HG02885 (cell line): ENCODE data around the gene GRIK3.

Experiments
- ATAC-seq: cut with Tn5 transposase; IDR thresholded peaks from one replicate; pipeline ENCODE4 v1.9.1; 2021; ENCODE audit warnings: mild to moderate bottlenecking; ENCODE audit not compliant: unreplicated experiment, poor library complexity

GRIK3 gene

DNA sequence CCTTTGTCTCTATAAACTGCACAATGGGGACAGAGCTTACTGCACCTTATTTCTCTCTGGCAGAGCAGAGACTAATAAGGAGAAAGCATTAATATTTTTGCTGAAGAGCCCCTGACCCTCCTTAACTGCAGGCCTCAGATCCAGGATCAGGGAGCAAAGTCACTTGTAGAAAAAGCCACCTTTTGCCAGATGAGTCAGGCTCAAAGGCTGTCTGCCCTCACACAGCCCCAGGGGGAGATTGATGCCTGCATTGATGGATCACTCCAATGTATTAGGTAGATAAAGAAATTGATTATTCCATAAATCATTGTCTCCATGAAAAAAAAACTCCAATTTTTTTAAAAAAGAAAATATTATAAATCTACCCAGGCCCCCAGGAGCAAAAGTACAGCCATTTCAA is 15.8 kb downstream of the GRIK3 start:
- no peak for ATAC-seq

DNA sequence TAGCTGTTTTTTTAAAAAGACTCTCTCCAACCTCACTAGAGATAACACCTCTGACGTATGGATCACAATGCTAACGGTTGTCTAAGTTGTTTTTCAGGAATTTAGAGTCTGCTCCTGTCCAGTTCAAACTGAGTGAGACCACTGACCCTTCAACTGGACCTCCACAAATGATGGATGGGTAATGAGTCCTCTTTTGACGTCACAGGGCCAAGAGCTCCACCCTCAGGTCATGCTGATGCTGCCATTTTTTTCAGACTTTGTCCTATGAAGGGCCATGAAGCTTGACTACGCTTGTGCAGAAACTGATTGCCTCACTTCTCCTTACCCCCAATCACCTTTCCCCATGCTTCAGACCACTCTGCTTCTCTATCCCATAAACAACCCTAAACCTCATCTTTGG is 16.6 kb downstream of the GRIK3 start:
- ATAC-seq = no peak

DNA sequence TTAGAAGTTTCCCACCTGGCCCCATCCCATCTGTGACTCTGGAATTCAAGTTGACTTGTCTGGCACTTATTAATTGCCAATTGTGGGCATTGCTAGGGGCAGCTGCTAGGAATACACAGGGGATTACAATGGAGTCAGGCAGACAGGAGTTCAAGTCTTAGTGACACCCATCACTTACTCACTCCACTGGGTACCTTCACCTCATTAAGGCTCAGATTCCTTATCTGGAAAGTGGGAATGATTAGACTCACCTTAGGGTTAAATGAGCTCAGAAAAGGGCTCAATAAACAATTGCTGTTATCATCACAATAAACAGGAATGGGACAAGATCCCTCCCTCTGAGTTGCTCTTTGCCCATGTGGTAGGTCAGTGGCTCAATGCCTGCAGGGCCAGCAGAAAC is 18.2 kb downstream of the GRIK3 start:
- ATAC-seq = no peak

- no peak for ATAC-seq
Observed at GRCh38 chr1:37015713-37016112, 18.6 kb downstream of the GRIK3 start.

- no peak for ATAC-seq
Observed at GRCh38 chr1:37012226-37012625, 22.1 kb downstream of the GRIK3 start.

- ATAC-seq = no peak
Observed at GRCh38 chr1:37010011-37010410, 24.3 kb downstream of the GRIK3 start.

- ATAC-seq = no peak
Observed at GRCh38 chr1:37009521-37009920, 24.8 kb downstream of the GRIK3 start.

DNA sequence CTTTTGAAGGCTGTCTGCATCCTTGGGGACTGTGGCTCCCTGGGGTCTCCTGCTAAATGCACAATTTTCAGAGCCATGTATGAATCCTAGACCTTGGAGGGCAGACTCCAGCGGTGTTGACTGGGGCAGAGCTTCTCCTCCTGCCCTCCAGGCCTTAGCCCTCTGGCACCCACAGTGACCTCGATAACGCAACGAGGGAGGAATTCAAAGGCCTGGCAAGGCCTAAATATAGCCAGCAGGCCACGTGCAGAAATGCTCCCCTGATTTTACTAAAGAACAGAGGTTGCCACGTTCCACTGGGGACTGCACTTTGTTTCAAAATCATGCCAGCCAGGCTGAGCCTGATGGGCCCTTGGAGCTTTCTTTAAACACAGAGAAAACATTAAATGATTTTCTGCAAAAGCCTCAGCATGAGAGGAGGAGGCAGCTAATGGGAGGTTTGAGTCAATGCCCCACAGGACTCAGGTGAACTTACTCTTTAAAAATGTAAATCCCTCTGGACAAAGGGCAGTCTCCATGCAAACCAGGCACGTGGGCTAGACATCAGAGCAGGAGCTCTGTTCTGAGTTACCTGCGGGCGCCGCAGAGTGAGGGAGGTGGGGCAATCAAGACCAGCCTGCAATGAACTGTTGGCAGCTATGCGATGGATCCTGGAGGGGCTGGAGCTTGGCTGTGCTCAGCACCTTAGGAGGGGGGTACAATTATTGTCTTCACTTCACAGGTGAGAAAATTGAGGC is 28.0 kb downstream of the GRIK3 start:
- ATAC-seq = no peak

DNA sequence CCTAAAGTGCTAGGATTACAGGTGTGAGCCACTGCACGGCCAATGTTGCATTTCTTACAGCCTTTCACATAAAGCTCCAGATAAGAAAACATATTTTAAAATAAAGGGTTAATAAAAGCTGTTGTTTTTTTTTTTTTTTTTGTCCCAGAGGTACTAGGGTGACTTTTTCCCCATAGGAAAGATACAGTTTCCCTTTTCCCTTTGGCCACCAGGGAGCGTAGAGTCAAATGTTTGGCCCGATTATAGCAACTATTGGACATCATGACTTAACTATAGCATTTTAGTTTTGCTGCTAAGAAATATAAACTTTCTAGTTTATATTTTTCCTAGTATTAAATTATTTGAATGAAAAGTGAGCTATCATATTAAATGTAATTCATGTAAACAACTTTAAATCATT is 31.4 kb downstream of the GRIK3 start:
- no peak for ATAC-seq

DNA sequence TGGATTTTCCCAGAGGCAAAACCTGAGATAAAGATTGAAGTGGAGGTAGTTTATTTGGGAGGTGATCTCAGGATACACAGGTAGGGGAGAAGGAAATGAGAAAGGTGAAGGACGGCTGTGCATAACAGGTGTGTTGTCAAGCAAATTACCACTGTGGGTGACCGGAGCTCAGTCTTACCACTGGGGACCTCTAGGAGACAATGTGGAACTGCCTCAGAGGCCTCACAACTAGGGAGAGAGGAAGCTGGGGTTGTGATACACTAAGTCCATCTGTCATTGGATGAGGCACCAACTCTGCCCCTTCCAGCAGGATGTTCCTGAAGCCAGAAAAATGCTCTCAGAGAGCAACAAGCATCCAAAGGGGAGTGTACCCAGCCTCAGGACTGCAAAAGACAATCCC is 32.6 kb downstream of the GRIK3 start:
- no peak for ATAC-seq

- ATAC-seq = no peak
Observed at GRCh38 chr1:36996106-36996505, 38.2 kb downstream of the GRIK3 start.

DNA sequence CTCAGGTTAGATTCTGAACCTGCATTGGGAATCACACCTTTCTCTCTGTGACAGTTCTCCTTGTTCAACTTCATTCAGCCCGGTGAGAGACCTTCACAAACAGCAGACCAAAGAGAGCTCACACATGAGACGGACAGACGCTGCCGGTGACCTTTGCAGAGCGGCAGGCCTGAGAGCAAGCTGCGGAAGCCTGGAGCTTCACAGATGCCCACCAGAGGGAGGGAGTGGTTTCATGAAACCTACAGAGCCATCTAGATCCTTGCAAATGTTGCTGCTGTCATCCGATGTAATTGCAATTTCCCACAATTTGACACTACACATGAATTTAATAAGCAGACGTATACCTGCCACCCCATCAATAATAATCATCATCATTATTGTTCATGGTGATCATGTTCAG is 39.4 kb downstream of the GRIK3 start:
- no peak for ATAC-seq

DNA sequence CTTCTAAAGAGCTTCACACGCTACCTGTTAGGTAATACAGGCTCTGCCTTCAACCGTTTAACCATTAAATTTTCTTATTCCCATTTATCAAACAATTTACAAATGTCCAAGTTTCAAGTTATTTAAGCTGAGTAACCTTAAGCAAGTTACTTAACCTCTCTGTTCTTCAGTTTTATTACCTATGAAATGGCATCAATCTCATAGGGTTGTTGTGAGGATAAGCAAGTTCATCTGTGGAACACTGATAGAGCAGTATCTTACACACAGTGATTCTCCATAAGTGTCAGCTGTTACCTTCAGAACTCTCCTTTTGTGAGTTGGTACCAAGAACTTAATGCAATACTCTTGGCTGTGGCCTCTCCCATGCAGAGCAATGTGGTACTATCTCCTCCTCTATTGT is 40.0 kb downstream of the GRIK3 start:
- no peak for ATAC-seq

- ATAC-seq = no peak
Observed at GRCh38 chr1:36992139-36992943, 42.0 kb downstream of the GRIK3 start.

DNA sequence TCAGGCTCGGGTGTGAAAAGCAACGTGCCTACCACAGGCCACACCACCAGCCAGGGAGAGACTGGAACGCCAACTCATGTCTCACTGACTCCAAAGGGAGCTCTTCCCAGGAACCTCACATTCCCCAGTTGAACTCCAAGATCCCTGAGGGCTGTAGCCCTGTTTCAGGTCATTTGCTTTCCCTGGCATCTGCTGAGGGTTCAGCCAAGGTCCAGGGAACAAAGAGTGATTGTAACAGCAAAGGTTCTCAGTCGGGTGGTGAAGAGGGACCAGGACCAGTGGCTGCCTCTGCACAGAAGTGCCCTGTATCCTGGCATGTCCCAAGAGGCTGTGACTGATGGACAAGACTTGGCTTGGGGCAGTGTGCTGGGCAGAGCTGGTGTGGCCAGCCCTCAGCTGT is 42.8 kb downstream of the GRIK3 start:
- ATAC-seq = no peak

GRCh38 chr1:36990928-36991327 is 43.4 kb downstream of the GRIK3 start:
- ATAC-seq = no peak

GRCh38 chr1:36989241-36989640 is 45.1 kb downstream of the GRIK3 start:
- ATAC-seq = no peak

GRCh38 chr1:36988741-36989193 is 45.5 kb downstream of the GRIK3 start:
- ATAC-seq = no peak

GRCh38 chr1:36988321-36988720 is 46.0 kb downstream of the GRIK3 start:
- ATAC-seq = no peak

DNA sequence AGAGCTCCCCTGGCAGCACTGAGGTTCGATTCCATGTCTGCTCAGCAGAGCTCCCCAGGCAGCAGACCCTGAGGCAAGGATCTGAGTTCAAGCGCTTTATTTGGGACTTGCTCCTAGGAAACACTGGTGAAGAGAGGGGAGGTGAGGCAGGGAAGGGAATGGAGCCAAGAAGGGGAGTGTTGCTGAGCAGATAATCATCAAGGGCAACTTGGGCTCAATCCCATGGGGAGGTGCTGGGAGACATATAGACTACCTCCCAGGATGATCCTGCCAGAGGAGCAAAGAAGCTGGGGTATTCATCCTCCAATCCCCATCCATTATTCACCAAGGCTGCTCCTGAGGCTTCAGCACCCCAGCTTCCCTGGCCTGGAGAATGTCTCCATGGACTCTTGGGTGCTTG is 47.0 kb downstream of the GRIK3 start:
- ATAC-seq = no peak

DNA sequence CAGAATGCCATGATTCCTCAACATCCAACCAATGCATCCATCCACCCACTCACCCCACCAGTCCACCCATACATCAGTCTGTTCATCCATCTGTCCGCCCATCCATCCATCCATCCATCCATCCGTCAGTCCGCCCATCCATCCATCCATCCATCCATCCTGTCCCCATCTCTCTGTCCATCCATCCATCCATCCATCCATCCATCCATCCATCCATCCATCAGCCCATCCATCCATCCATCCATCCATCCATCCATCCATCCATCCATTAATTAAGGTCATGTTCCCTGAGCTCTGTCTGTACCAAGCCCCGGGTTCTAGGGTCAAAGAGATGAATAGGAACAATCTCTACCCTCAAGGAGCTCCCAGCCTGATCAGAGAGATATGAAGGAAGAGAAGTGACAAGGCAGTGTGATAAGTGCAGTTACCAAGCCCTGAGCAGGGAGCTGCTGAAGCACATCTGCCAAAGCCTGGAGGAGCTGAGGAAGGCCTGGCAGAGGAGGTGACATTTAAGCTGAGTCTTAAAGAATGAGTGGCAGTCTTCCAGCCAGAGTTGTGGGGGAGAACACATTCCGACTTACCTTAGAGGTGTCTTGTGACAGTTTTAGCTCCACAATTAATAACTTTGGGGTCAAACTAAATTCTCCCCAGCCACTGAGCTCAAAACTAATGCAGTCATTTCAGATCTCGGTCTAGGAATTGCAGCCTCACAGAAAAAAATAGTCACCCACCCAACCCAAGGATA is 47.9 kb downstream of the GRIK3 start:
- ATAC-seq = no peak
